ENCODE data around the gene LTBP2. TPM values are rescaled to one million over a fixed set of nuclear protein-coding genes. Genes with fewer than 3 reads are reported as not detected.

Gene LTBP2
- polyA plus RNA-seq, 1 donor from 2014 or later, result 0.33 TPM

Other genes starting within 250 kb of the LTBP2 start
- 2.0 and 2.1 TPM in 2 replicates for gene SYNDIG1L, start 186.0 kb downstream of the LTBP2 start, polyA plus RNA-seq
- 46.8 and 68.8 TPM in 2 replicates for gene NPC2, start 118.9 kb downstream of the LTBP2 start, polyA plus RNA-seq
- gene ISCA2, start 118.5 kb downstream of the LTBP2 start, polyA plus RNA-seq, result 45.1 and 73.4 TPM in 2 replicates
- gene AREL1, start 100.8 kb upstream of the LTBP2 start, polyA plus RNA-seq, result 30.4 and 33.8 TPM in 2 replicates
- 31.5 and 39.8 TPM in 2 replicates for gene FCF1, start 100.9 kb upstream of the LTBP2 start, polyA plus RNA-seq
- 63.4 and 75.1 TPM in 2 replicates for gene YLPM1, start 151.1 kb upstream of the LTBP2 start, polyA plus RNA-seq

Data from neural cell (in vitro differentiated cells).